ENCODE measurements around the gene RAP1A. TPM values are rescaled to one million over a fixed set of nuclear protein-coding genes. Genes with fewer than 3 reads are reported as not detected.
A peak's percentile ranks its signal among the peaks of the same experiment; 100 is the strongest.

Gene RAP1A
- total and polyA plus RNA-seq, 4 donors: 14.2 to 31.4 (median 25.8) TPM

DNA sequence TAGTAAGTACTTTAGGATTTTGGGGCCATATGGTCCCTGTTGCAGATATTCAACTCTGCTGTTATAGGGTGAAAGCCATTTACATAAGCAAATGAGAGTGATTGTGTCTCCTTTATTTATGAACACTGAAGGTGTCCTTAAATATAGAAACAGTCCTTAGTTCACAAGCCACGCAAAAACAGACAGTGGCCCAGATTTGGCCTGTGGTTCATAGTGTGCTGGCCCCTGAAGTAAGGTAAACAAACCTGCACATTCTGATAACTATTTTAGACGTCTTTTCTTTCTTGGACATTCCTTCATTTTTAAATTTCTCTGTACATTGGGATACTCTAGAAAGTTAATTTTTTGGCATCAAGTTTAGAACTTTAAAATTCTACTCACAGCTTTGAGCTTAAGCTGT is 23.5 kb downstream of the RAP1A start:
- DNase-seq (ENCODE audit: low spot score): no peak
- no peaks in the 10 kb centered on the region for H3K9me3 ChIP-seq (ENCODE audit: control insufficient read depth in 4 of 4, low read length in 3 of 4)
- no peaks in the 10 kb centered on the region for H3K27me3 ChIP-seq (ENCODE audit: control insufficient read depth in 4 of 4, insufficient read depth in 4 of 4, low read length in 3 of 4)
- no peak for TF ChIP-seq GABPA (IDR thresholded peaks at IDR 0.05 in 1 of 2, conservative IDR thresholded peaks at IDR 0.05 in 1 of 2)
- TF ChIP-seq HNF4A (conservative IDR thresholded peaks at IDR 0.05): peak; percentile 12 to 23
- no peak overlapping the region for H3K27ac ChIP-seq (ENCODE audit: low read depth in 1 of 2, low read length in 2 of 2)
- H3K9ac ChIP-seq (ENCODE audit: low read depth in 1 of 2, low read length in 2 of 2): no peak overlapping the region
- H3K4me1 ChIP-seq (ENCODE audit: control insufficient read depth in 4 of 4, insufficient read depth in 4 of 4, low read length in 3 of 4): peaks cover 10 to 26% (median 15%) of the 10 kb centered on the region in 4 donors
- 47% methylated on average over 2 of the region's 2 CpGs for WGBS
- H3K4me3 ChIP-seq (ENCODE audit: low read depth in 1 of 3, low read length in 3 of 3): no peak overlapping the region
- peaks cover 0 to 3% (median 0%) of the 10 kb centered on the region in 4 donors for H3K36me3 ChIP-seq (ENCODE audit: control insufficient read depth in 4 of 4, insufficient read depth in 3 of 4, low read depth in 1 of 4, low read length in 3 of 4)

GRCh38 chr1:111643696-111644095 is 24.1 kb downstream of the RAP1A start:
- H3K9ac ChIP-seq (ENCODE audit: low read depth in 1 of 2, low read length in 2 of 2): no peak overlapping the region
- TF ChIP-seq TAF1 (conservative IDR thresholded peaks at IDR 0.05): no peak
- TF ChIP-seq ATF3 (IDR thresholded peaks at IDR 0.05): no peak
- no peak for TF ChIP-seq YY1 (IDR thresholded peaks at IDR 0.05)
- no peak for TF ChIP-seq GABPA (IDR thresholded peaks at IDR 0.05 in 1 of 2, conservative IDR thresholded peaks at IDR 0.05 in 1 of 2)
- no peak for TF ChIP-seq RXRA (IDR thresholded peaks at IDR 0.05)
- no peak for TF ChIP-seq FOXA2 (IDR thresholded peaks at IDR 0.05)
- TF ChIP-seq ZBTB33 (IDR thresholded peaks at IDR 0.05): no peak
- TF ChIP-seq, protein P1, sequence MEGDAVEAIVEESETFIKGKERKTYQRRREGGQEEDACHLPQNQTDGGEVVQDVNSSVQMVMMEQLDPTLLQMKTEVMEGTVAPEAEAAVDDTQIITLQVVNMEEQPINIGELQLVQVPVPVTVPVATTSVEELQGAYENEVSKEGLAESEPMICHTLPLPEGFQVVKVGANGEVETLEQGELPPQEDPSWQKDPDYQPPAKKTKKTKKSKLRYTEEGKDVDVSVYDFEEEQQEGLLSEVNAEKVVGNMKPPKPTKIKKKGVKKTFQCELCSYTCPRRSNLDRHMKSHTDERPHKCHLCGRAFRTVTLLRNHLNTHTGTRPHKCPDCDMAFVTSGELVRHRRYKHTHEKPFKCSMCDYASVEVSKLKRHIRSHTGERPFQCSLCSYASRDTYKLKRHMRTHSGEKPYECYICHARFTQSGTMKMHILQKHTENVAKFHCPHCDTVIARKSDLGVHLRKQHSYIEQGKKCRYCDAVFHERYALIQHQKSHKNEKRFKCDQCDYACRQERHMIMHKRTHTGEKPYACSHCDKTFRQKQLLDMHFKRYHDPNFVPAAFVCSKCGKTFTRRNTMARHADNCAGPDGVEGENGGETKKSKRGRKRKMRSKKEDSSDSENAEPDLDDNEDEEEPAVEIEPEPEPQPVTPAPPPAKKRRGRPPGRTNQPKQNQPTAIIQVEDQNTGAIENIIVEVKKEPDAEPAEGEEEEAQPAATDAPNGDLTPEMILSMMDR (IDR thresholded peaks at IDR 0.05; ENCODE audit: low read depth, low read length, missing input control): no peak
- no peak for TF ChIP-seq FOXA1 (IDR thresholded peaks at IDR 0.05)
- no peak for TF ChIP-seq RAD21 (IDR thresholded peaks at IDR 0.05)
- no peak for TF ChIP-seq JUND (IDR thresholded peaks at IDR 0.05)
- TF ChIP-seq NR2F2 (IDR thresholded peaks at IDR 0.05): no peak
- TF ChIP-seq HNF4A (conservative IDR thresholded peaks at IDR 0.05): no peak
- TF ChIP-seq MAX (IDR thresholded peaks at IDR 0.05): no peak
- no peak for TF ChIP-seq HNF4G (IDR thresholded peaks at IDR 0.05)
- TF ChIP-seq EGR1 (IDR thresholded peaks at IDR 0.05; ENCODE audit: low read depth in 2 of 2): no peak
- TF ChIP-seq, protein P2, sequence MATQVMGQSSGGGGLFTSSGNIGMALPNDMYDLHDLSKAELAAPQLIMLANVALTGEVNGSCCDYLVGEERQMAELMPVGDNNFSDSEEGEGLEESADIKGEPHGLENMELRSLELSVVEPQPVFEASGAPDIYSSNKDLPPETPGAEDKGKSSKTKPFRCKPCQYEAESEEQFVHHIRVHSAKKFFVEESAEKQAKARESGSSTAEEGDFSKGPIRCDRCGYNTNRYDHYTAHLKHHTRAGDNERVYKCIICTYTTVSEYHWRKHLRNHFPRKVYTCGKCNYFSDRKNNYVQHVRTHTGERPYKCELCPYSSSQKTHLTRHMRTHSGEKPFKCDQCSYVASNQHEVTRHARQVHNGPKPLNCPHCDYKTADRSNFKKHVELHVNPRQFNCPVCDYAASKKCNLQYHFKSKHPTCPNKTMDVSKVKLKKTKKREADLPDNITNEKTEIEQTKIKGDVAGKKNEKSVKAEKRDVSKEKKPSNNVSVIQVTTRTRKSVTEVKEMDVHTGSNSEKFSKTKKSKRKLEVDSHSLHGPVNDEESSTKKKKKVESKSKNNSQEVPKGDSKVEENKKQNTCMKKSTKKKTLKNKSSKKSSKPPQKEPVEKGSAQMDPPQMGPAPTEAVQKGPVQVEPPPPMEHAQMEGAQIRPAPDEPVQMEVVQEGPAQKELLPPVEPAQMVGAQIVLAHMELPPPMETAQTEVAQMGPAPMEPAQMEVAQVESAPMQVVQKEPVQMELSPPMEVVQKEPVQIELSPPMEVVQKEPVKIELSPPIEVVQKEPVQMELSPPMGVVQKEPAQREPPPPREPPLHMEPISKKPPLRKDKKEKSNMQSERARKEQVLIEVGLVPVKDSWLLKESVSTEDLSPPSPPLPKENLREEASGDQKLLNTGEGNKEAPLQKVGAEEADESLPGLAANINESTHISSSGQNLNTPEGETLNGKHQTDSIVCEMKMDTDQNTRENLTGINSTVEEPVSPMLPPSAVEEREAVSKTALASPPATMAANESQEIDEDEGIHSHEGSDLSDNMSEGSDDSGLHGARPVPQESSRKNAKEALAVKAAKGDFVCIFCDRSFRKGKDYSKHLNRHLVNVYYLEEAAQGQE (IDR thresholded peaks at IDR 0.05): no peak
- no peak for TF ChIP-seq SP1 (IDR thresholded peaks at IDR 0.05)
- peaks cover 9 to 28% (median 12%) of the 10 kb centered on the region in 4 donors for H3K4me1 ChIP-seq (ENCODE audit: control insufficient read depth in 4 of 4, insufficient read depth in 4 of 4, low read length in 3 of 4)

More at GRCh38 chr1:111643696-111644095, 24.1 kb downstream of the RAP1A start:
- Histone ChIP-seq H3K9me3 (ENCODE audit: control insufficient read depth in 4 of 4, low read length in 3 of 4) (no peaks in the 10 kb centered on the region), H3K27ac (ENCODE audit: low read depth in 1 of 2, low read length in 2 of 2) (no peak overlapping the region), H3K4me3 (ENCODE audit: low read depth in 1 of 3, low read length in 3 of 3) (no peak overlapping the region), H3K36me3 (ENCODE audit: control insufficient read depth in 4 of 4, insufficient read depth in 3 of 4, low read depth in 1 of 4, low read length in 3 of 4) (peaks cover 0 to 3% (median 0%) of the 10 kb centered on the region in 4 donors), H3K27me3 (ENCODE audit: control insufficient read depth in 4 of 4, insufficient read depth in 4 of 4, low read length in 3 of 4) (no peaks in the 10 kb centered on the region)
- WGBS: 99% methylated on average over 3 of the region's 3 CpGs
- no peak for DNase-seq (ENCODE audit: low spot score)

Measured in liver (tissue), 9 donors.